T1000 (cell line): Measurements from ENCODE around the gene RRAGB.
"Not testable (repeated sequence)": the region's sequence is repeated elsewhere in the genome, so short reads cannot be mapped to it uniquely, and the experiment has no call there.

Source experiments
- DNase-seq: peaks from one replicate; lab custom pipeline; 2025; ENCODE audit warnings: mixed read lengths; lab: John Stamatoyannopoulos, UW

Gene RRAGB

DNA sequence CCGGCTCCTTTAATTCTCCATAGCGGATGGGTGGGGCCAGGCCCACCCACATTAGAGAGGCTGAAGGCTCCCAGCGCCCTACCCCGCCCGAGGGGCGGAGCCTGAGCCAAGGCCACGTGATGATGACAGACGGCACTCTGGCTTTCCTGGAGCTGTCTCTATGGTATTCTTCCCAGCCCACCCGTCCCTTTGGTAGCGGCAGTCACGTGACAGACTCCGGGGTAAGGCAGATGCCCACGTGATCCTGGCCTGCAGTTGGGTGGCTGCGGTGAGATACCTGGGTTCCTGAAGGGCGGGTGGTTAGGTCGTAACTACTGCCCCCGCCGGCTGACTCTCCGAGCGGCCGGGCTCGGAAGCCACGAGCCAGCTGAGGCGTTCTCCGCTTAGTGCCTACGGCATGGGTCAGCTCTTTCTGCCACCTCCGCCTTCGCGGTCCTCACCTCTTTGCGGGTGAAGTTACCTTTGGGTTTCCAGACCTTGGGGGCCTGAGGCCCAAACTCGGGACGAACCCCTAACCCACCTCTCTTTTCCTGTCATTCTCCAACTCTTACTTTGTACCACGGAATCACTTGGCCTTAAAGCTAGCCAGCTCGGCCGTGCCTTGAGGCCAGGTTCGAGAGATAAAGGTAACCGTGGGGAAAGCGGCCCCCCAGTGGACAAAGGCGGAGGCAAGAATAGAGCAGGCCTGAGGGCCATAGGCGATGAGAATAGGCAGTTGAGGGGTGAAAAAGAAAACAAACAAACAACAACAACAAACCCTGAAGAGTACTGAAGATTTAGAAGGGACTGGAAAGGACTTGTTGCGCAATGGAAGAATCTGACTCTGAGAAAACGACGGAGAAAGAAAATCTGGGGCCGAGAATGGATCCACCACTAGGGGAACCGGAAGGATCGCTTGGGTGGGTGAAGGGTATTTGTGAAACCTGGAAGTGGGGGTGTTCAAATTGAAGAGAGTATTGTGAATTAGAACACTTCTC is at the start of gene RRAGB:
Gene RRAGB, plus strand, starts transcription at position 229 of the 977 bp plus-strand sequence. Its CDS starts 579 bp downstream, at position 808.
- DNase-seq: peak; percentile 92

DNA sequence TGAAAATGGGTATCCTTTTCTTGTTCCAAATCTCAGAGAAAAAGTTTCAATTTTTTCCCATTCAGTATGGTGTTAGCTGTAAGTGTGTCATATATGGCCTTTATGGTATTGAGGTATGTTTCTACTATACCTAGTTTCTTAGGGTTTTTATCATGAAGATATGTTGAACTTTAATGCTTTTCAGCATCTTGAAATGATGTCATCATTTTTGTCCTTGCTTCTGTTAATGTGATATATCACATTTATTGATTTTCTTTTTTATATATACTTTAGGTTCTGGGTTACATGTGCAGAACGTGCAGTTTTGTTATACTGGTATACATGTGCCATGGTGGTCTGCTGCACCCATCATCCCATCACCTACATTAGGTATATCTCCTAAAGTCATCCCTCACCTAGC is 49.5 kb upstream of the RRAGB start:
- DNase-seq: no peak

DNA sequence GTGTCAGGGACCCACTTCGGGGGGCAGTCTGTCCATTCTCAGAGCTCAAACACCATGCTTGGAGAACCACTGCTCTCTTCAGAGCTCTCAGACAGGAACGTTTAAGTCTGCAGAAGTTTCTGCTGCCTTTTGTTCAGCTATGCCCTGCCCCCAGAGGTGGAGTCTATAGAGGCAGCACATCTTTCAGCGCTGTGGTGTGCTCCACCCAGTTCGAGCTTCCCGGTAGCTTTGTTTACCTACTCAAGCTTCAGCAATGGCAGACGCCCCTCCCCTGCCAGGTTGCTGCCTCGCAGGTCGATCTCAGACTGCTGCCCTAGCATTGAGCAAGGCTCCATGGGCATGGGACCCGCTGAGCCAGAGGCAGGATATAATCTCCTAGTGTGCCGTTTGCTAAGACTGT is 29.0 kb upstream of the RRAGB start:
- DNase-seq: not testable (repeated sequence)

DNA sequence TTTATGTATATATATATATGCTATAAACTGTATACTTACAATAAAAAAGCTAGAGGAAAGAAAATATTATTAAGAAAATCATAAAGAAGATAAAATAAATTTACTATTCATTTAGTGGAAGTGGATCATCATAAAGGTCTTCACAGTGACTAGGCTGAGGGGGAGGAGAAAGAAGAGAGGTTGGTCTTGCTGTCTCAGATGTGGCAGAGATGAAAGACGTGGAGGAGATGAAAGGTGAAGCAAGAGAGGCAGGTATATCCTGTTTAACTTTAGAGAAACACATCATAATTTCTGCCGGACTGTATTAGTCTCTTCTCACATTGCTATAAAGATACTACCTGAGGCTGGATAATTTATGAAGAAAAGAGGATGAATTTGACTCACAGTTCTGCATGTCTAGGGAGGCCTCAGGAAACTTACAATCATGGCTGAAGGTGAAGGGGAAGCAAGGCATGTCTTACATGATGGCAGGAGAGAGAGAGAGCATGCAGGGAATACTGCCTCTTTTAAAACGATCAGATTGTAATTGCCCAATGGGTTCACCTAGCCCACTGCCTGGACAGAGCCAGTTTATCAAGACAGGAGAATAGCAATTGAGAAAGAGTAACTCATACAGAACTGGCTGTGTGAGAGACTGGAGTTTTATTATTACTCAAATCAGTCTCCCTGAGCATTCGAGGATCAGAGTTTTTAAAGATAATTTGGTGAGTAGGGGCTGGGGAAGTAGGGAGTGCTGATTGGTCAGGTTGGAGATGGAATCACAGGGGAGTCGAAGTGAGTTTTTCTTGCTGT is 22.1 kb upstream of the RRAGB start:
- no peak for DNase-seq

DNA sequence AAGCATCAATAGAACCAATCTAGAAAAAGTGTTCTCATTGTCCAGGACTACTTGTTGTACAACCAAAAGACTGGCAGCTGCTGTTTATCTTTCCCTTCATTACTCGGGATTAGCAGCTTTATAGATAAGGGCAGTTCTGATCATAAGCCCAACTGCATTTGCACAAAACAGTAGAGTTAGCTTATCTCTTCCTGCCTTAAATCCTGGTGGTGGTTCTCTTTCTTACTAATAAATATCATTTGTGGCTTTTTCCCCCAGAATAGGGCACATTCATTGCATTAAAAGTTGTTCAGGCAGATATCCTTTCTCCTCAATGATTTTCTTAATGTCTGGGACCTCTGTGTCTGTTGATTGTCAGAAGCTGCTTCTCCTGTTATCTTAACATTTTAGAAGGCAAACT is 20.2 kb upstream of the RRAGB start:
- no peak for DNase-seq

GRCh38 chrX:55702671-55703070 is 14.9 kb upstream of the RRAGB start:
- no peak for DNase-seq

- DNase-seq: not testable (repeated sequence)
Measured at GRCh38 chrX:55703436-55703835, 14.1 kb upstream of the RRAGB start.

GRCh38 chrX:55705066-55705465 is 12.5 kb upstream of the RRAGB start:
- not testable (repeated sequence) for DNase-seq

GRCh38 chrX:55709735-55710134 is 7.8 kb upstream of the RRAGB start:
- DNase-seq: no peak

- peak; percentile 47 for DNase-seq
Measured at GRCh38 chrX:55710701-55711100, 6.8 kb upstream of the RRAGB start.

GRCh38 chrX:55713631-55714030 is 3.9 kb upstream of the RRAGB start:
- no peak for DNase-seq

- no peak for DNase-seq
Measured at GRCh38 chrX:55714161-55714560, 3.4 kb upstream of the RRAGB start.

DNA sequence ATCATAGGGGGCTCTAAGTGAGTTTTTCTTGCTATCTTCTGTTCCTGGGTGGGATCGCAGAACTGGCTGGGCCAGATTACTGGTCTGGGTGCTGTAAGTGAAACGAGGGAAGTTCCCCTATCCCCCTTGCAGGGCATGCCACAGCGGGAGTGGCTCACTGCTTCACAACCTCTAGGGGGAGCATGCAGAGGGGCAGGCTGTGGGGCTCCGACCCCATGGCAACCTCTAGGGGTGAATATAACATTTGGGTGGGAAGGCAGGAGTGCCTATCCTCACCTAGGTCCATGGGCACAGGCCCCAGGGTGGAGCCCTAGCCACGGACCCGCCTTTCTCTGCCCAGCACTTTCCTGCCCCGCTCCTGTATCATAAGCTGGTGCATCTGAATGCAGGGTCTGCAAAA is 1.7 kb upstream of the RRAGB start:
- DNase-seq: no peak

DNA sequence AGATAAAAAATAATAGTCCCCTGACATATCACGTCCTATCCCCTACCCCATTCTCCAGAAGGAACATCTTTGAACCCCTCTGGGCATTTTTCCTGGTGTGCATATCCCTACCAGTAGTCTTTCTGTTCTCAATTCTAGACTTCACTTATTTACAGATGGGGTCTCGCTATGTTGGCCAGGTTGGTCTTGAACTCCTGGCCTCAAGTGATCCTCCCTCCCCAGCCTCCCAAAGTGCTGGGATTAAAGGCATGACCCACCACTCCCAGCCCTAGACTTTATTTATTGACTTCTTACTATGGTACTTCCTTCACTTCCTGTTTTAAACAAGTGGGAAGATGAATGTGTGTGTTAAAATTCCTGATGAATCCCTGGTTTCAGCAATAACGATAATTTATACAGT is 612 bp upstream of the RRAGB start:
- DNase-seq: no peak

DNA sequence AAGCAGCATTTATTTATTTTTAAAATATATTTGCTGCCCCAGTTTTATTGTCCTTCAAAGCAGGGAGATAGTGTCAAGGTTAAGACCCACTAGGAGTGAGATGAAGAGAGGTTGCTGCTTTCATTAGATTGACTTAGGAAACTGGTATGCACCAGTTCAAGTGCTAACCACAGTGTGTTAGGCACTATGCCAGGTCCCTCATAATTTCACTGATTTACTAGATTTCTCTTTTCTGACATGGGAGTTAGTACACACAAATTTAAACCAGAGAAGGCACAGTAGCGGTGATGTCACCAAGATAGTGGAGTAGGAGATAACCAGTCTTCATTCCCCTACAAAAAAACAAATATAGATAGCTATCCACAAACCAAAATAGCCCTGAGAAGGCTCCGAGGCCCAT is 14.3 kb downstream of the RRAGB start:
- DNase-seq: no peak

DNA sequence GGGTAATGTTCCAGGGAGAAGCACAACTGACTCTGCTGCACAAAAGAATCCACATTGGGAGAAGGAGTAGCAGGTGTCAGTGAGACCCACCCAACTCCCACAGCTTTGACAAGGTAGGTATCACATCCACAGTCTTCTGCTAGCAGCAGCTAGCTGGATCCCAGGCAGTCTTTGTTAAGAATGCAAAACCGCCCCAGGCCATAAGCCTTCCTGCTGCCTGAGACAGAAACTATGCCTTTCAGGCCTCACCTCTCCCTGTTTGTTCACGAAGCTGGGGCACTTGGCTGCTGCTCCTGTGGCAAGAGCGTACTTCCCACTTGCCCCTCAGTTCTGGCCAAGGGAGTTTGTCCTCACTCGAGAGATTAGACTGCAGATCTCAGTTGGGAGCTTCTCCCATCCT is 21.4 kb downstream of the RRAGB start:
- no peak for DNase-seq

DNA sequence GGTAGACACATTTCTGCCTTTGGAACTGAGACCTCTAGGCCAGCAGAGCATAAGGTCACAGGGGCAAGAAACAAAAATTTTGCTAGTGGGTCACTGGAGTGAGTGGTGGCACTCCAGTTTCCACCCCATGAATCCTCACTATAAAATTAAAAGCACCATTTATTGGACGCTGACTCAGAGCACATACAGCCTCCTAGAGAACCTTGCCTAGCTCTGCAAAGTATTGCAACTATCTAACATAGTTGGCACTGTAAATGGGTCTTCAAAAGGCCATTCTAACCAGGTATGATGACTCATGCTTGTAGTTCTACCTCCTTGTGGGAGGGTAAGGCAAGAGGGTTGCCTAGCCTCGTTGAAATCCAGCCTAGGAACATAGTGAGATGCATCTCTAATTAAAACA is 25.1 kb downstream of the RRAGB start:
- no peak for DNase-seq

DNA sequence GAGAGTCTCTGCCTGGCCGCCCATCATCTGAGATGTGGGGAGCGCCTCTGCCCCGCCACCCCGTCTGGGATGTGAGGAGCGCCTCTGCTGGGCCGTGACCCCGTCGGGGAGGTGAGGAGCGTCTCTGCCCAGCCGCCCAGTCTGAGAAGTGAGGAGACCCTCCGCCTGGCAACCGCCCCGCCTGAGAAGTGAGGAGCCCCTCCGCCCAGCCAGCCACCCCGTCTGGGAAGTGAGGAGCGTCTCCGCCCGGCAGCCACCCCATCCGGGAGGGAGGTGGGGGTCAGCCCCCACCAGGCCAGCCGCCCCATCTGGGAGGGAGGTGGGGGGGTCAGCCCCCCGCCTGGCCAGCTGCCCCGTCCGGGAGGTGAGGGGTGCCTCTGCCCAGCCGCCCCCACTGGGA is 30.9 kb downstream of the RRAGB start:
- DNase-seq: not testable (repeated sequence)

DNA sequence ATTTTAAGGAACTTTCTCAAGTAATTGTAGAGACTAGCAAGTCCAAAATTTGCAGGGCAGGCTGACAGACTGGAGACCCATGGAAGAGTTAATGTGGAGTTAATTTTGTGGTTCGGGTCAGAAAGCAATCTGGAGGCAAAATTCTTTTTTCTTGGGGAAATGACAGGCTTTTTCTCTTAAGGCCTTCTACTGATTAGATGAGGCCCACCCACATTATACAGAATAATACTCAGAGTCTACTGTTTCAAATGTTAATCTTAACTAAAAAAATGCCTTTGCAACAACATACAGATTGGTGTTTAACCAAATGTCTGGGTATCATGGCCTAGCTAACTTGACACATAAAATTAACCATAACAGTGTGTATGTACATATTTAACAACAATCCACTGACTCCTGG is 32.7 kb downstream of the RRAGB start:
- no peak for DNase-seq

DNA sequence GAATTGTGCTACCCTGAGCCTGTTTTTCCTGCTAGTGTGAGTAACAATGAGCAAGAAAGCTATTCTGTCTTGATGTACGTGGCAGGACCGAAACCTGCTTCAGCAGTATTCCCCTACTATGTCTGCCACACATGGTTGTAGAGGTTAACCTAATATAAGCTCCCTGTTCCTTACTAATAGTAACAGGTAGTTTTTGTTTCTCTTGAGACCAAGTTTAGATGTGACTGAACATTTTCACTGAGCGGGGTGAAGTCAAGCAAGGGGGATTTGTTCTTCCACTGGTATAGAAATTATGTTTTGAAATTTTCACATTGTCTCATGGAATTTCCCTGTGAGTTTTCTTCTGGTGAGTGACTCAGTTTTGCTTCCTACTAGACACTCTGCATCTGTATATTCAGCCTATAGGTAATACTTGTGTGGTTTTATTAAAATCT is 37.3 kb downstream of the RRAGB start:
- DNase-seq: no peak

DNA sequence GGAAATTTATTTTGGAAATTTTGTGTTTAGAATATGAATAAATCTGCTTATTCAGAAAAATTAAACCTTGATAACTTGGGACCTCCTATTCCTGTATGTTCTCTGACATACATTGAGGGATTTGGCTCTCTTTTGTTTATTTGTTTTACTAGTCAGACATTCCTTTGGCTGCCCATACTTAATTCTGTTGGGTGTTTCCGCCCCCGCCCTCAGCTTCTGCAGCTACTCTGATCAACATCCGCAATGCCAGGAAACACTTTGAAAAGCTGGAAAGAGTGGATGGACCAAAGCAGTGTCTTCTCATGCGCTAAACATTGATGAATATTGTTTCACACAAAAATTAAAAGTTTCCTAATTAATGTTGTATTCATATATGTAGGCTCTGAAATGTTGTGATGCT is 40.5 kb downstream of the RRAGB start:
- DNase-seq: no peak

- DNase-seq: no peak
Measured at GRCh38 chrX:55759478-55759877, 41.9 kb downstream of the RRAGB start.

DNA sequence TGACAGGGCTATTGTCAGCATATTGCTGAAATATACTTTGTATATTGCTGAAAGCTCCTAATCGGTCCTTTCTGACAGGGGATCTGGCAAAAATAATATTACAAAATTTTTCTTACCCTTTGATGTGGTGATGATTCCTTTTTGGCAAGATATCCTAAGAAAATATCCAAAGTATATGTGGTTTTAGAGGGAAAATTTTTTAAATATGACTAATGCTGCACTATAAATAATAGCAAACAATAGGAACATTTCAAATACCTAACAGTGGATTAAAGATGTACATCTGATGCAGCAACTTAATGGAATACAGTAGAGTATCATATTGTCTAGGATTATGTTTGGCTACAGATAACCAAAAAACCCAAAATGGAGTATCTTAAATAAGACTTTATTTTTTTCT is 49.6 kb downstream of the RRAGB start:
- no peak for DNase-seq
